Fibroblast of villous mesenchyme (primary cell): ENCODE results near the gene TMEM232. TPM values are rescaled to one million over a fixed set of nuclear protein-coding genes. Genes with fewer than 3 reads are reported as not detected.

Source experiments
- DNase-seq: peaks from one replicate; pipeline ENCODE4 v3.0.0-alpha.2; 2010; ENCODE audit warnings: low read depth
- H3K4me3 ChIP-seq: 2 replicates; pipeline ENCODE4 v1.5.1; 2011; ENCODE audit warnings: low read depth, mild to moderate bottlenecking, low read length
- total RNA-seq: library from RNA; depleted of rRNA; stranded (reverse); fragments of >200 nt; gene quantifications from 2 replicates; pipeline ENCODE4 v1.2.3, GENCODE V29; 2012
- TF ChIP-seq, protein P1 (sequence below): IDR thresholded peaks from 2 replicates; pipeline ENCODE4 v1.5.1; 2012; ENCODE audit warnings: low read depth, mild to moderate bottlenecking, low read length; ENCODE audit not compliant: insufficient read depth

TMEM232 gene
- total RNA-seq, 1 donor = 1.3 TPM

DNA sequence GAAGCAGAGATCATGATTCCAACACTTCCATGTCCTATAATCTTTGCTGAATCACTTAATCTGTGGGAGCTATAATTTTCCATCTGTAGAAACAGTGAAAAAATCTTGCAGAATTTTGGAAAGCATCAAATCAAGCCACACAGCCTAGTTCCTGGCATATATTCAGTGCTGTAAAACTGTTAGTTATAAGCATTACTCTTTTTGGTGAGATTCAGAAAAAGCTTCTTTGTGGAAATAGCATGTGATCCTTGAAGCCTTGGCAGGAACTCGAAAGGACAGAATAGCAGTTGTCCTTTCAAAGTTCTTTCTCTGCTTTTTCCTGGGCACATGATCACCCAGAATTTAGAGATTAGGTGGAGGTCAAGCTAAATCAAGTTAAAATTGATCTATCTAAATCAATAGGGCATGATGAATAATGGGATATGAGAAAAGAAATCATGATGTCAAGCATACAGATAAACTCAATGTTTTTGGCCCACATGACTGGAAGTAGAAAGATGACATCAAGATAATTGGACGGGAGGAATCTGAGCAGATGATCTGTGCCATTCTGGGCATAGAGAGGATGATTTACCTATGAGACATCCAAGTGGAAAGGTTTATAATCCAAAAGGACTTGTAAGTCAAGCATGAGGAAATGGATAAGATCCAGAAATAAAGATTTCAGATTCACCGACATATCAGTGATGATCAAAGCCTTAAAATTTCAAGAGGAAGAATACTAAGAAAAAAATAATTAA, 73.1 kb downstream of the TMEM232 start:
- no peak overlapping the region for H3K4me3 ChIP-seq
- TF ChIP-seq, protein P1, sequence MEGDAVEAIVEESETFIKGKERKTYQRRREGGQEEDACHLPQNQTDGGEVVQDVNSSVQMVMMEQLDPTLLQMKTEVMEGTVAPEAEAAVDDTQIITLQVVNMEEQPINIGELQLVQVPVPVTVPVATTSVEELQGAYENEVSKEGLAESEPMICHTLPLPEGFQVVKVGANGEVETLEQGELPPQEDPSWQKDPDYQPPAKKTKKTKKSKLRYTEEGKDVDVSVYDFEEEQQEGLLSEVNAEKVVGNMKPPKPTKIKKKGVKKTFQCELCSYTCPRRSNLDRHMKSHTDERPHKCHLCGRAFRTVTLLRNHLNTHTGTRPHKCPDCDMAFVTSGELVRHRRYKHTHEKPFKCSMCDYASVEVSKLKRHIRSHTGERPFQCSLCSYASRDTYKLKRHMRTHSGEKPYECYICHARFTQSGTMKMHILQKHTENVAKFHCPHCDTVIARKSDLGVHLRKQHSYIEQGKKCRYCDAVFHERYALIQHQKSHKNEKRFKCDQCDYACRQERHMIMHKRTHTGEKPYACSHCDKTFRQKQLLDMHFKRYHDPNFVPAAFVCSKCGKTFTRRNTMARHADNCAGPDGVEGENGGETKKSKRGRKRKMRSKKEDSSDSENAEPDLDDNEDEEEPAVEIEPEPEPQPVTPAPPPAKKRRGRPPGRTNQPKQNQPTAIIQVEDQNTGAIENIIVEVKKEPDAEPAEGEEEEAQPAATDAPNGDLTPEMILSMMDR = no peak
- DNase-seq = no peak

- TF ChIP-seq, protein P1 = no peak
- no peak overlapping the region for H3K4me3 ChIP-seq
- DNase-seq = peak; percentile 19
Measured at GRCh38 chr5:110651507-110651906, 75.0 kb downstream of the TMEM232 start.

GRCh38 chr5:110644357-110644756, 82.1 kb downstream of the TMEM232 start:
- peak; percentile 24 for DNase-seq
- TF ChIP-seq, protein P1 = no peak
- H3K4me3 ChIP-seq = no peak overlapping the region

- DNase-seq = no peak
- H3K4me3 ChIP-seq = no peak overlapping the region
- TF ChIP-seq, protein P1 = no peak
Measured at GRCh38 chr5:110638970-110639902, 87.2 kb downstream of the TMEM232 start.

DNA sequence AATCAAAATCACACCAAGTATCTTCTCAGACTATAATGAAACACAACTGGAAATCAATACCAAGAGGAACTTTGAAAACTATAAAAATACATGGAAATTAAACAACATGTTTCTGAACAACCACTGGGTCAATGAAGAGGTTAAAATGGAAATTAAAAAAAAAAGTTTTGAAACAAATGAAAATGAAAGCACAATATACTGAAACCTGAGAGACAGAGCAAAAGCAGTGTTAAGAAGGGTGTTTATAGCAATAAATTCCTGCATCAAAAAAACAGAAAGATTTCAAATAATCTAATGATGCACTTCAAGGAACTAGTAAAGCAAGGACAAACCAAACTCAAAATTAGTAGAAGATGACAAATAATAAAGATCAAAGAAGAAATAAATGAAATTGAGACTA, 92.0 kb downstream of the TMEM232 start:
- no peak overlapping the region for H3K4me3 ChIP-seq
- TF ChIP-seq, protein P1 = no peak
- no peak for DNase-seq

DNA sequence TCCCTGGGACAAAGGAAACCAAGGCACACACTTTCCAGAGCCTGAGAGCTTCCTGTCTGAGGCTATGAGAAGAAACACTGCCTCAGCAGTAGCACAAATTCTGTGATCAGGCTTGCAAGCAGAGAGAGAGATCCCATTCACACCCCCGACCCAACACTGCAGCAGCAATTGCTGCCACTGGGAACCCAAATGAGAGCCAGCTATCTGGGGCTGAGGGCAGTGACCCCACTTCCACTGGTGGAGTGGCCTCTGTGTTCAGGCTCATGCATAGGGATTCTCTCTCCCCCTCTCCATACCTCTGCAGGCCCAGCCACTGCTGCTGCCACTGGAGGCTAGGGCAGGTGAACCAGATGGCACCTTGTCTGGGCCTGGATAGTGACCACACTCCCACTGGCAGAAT, 95.2 kb downstream of the TMEM232 start:
- no peak for DNase-seq
- H3K4me3 ChIP-seq = no peak overlapping the region
- TF ChIP-seq, protein P1 = no peak
